ENCODE results near the gene RNF13.
"Not testable (repeated sequence)": the region's sequence is repeated elsewhere in the genome, so short reads cannot be mapped to it uniquely, and the experiment has no call there.

The RNF13 gene

GRCh38 chr3:149971403-149972075 lies 158.5 kb downstream of the RNF13 start:
- Histone ChIP-seq H3K27ac (ENCODE audit: poor library complexity, severe bottlenecking) (peak overlapping the region; percentile 87), H3K9me3 (ENCODE audit: severe bottlenecking) (no peaks in the 10 kb centered on the region), H3K27me3 (ENCODE audit: insufficient read depth, poor library complexity, severe bottlenecking) (no peaks in the 10 kb centered on the region), H3K4me3 (ENCODE audit: severe bottlenecking) (peak overlapping the region; percentile 93), H3K36me3 (ENCODE audit: low read depth) (peaks cover 24% of the 10 kb centered on the region), H3K4me1 (ENCODE audit: insufficient read depth, poor library complexity, severe bottlenecking) (peaks cover 16% of the 10 kb centered on the region)
- no peak for TF ChIP-seq CTCF (IDR thresholded peaks at IDR 0.05; ENCODE audit: poor library complexity, severe bottlenecking)
- DNase-seq (ENCODE audit: low spot score), result peak; percentile 68
- peak; percentile 49 for ATAC-seq (ENCODE audit: low read depth)

- no peak overlapping the region for H3K4me3 ChIP-seq (ENCODE audit: severe bottlenecking)
- H3K4me1 ChIP-seq (ENCODE audit: insufficient read depth, poor library complexity, severe bottlenecking), result peaks cover 4% of the 10 kb centered on the region
- no peaks in the 10 kb centered on the region for H3K27me3 ChIP-seq (ENCODE audit: insufficient read depth, poor library complexity, severe bottlenecking)
- no peaks in the 10 kb centered on the region for H3K36me3 ChIP-seq (ENCODE audit: low read depth)
- H3K27ac ChIP-seq (ENCODE audit: poor library complexity, severe bottlenecking), result no peak overlapping the region
- peak; percentile 6 for TF ChIP-seq CTCF (IDR thresholded peaks at IDR 0.05; ENCODE audit: poor library complexity, severe bottlenecking)
- ATAC-seq (ENCODE audit: low read depth), result no peak
- DNase-seq (ENCODE audit: low spot score), result no peak
- no peaks in the 10 kb centered on the region for H3K9me3 ChIP-seq (ENCODE audit: severe bottlenecking)
Observed at GRCh38 chr3:149975919-149976318, 162.9 kb downstream of the RNF13 start.

GRCh38 chr3:149977386-149977785 lies 164.4 kb downstream of the RNF13 start:
- DNase-seq (ENCODE audit: low spot score), result no peak
- Histone ChIP-seq H3K27me3 (ENCODE audit: insufficient read depth, poor library complexity, severe bottlenecking) (no peaks in the 10 kb centered on the region), H3K27ac (ENCODE audit: poor library complexity, severe bottlenecking) (no peak overlapping the region), H3K4me1 (ENCODE audit: insufficient read depth, poor library complexity, severe bottlenecking) (peaks cover 2% of the 10 kb centered on the region), H3K36me3 (ENCODE audit: low read depth) (no peaks in the 10 kb centered on the region), H3K4me3 (ENCODE audit: severe bottlenecking) (no peak overlapping the region), H3K9me3 (ENCODE audit: severe bottlenecking) (no peaks in the 10 kb centered on the region)
- no peak for TF ChIP-seq CTCF (IDR thresholded peaks at IDR 0.05; ENCODE audit: poor library complexity, severe bottlenecking)
- no peak for ATAC-seq (ENCODE audit: low read depth)

GRCh38 chr3:149981979-149982378 lies 169.0 kb downstream of the RNF13 start:
- not testable (repeated sequence) for H3K27me3 ChIP-seq (ENCODE audit: insufficient read depth, poor library complexity, severe bottlenecking); DNase-seq (ENCODE audit: low spot score); H3K9me3 ChIP-seq (ENCODE audit: severe bottlenecking); H3K36me3 ChIP-seq (ENCODE audit: low read depth); H3K4me3 ChIP-seq (ENCODE audit: severe bottlenecking); H3K4me1 ChIP-seq (ENCODE audit: insufficient read depth, poor library complexity, severe bottlenecking); H3K27ac ChIP-seq (ENCODE audit: poor library complexity, severe bottlenecking)
- ATAC-seq (ENCODE audit: low read depth), result peak; percentile 52; the same call in 2 of the 3 replicates

- not testable (repeated sequence) for H3K36me3 ChIP-seq (ENCODE audit: low read depth); ATAC-seq (ENCODE audit: low read depth); DNase-seq (ENCODE audit: low spot score); H3K27me3 ChIP-seq (ENCODE audit: insufficient read depth, poor library complexity, severe bottlenecking); H3K27ac ChIP-seq (ENCODE audit: poor library complexity, severe bottlenecking); H3K9me3 ChIP-seq (ENCODE audit: severe bottlenecking); H3K4me1 ChIP-seq (ENCODE audit: insufficient read depth, poor library complexity, severe bottlenecking); H3K4me3 ChIP-seq (ENCODE audit: severe bottlenecking)
Observed at GRCh38 chr3:149983053-149983452, 170.0 kb downstream of the RNF13 start.

- DNase-seq (ENCODE audit: low spot score), result no peak
- no peak for TF ChIP-seq CTCF (IDR thresholded peaks at IDR 0.05; ENCODE audit: poor library complexity, severe bottlenecking)
- no peaks in the 10 kb centered on the region for H3K9me3 ChIP-seq (ENCODE audit: severe bottlenecking)
- H3K4me1 ChIP-seq (ENCODE audit: insufficient read depth, poor library complexity, severe bottlenecking), result no peaks in the 10 kb centered on the region
- no peaks in the 10 kb centered on the region for H3K27me3 ChIP-seq (ENCODE audit: insufficient read depth, poor library complexity, severe bottlenecking)
- no peak for ATAC-seq (ENCODE audit: low read depth)
- H3K36me3 ChIP-seq (ENCODE audit: low read depth), result no peaks in the 10 kb centered on the region
- H3K4me3 ChIP-seq (ENCODE audit: severe bottlenecking), result no peak overlapping the region
- H3K27ac ChIP-seq (ENCODE audit: poor library complexity, severe bottlenecking), result no peak overlapping the region
Observed at GRCh38 chr3:149983628-149984027, 170.6 kb downstream of the RNF13 start.

Measured in RWPE2 (cell line).